ENCODE measurements around the gene CTIF. TPM values are rescaled to one million over a fixed set of nuclear protein-coding genes. Genes with fewer than 3 reads are reported as not detected.
A peak's percentile ranks its signal among the peaks of the same experiment; 100 is the strongest.

The CTIF gene
- total and polyA plus RNA-seq, 2 donors (not counting 1 experiment from before 2014, with no cell fraction given) = 27.2 to 28.1 TPM

- H4K20me1 ChIP-seq (ENCODE audit: control insufficient read depth, extremely low read depth, insufficient read depth, low read length) = no peaks in the 10 kb centered on the region
- no peaks in the 10 kb centered on the region for H3K36me3 ChIP-seq (ENCODE audit: control insufficient read depth, insufficient read depth, low read length)
- H3K4me2 ChIP-seq (ENCODE audit: extremely low read depth, insufficient read depth, low read length) = no peak overlapping the region
- H2AFZ ChIP-seq (ENCODE audit: low read length) = no peak overlapping the region
- no peak for TF ChIP-seq CTCF (conservative IDR thresholded peaks at IDR 0.05 in 1 of 2, IDR thresholded peaks at IDR 0.05 in 1 of 2; ENCODE audit: low read depth in 1 of 2, low read length in 2 of 2)
- TF ChIP-seq EZH2 (IDR thresholded peaks at IDR 0.05; ENCODE audit: low read length, missing control alignments) = no peak
- peaks cover 2% of the 10 kb centered on the region for H3K27me3 ChIP-seq (ENCODE audit: control insufficient read depth, insufficient read depth, low read length)
- H3K4me3 ChIP-seq (replicated peaks in 1 of 4; ENCODE audit: control extremely low read depth in 1 of 4, insufficient read depth in 1 of 4, low read depth in 3 of 4, low read length in 4 of 4) = no peak overlapping the region
- H3K4me1 ChIP-seq (ENCODE audit: control insufficient read depth, extremely low read depth, insufficient read depth, low read length) = peaks cover 6% of the 10 kb centered on the region
- no peaks in the 10 kb centered on the region for H3K9me3 ChIP-seq (ENCODE audit: control insufficient read depth, insufficient read depth, low read depth, low read length)
- no peaks in the 10 kb centered on the region for H3K79me2 ChIP-seq (ENCODE audit: control insufficient read depth, insufficient read depth, low read length)
- no peak for DNase-seq (ENCODE audit: low read depth in 2 of 2)
- H3K27ac ChIP-seq (ENCODE audit: insufficient read depth, low read length) = no peak overlapping the region
- H3K9ac ChIP-seq (ENCODE audit: insufficient read depth, low read length) = no peak overlapping the region
Measured at GRCh38 chr18:48888773-48889080, 349.9 kb downstream of the CTIF start.

GRCh38 chr18:48889115-48889941, 350.5 kb downstream of the CTIF start:
- no peak overlapping the region for H3K27ac ChIP-seq (ENCODE audit: insufficient read depth, low read length)
- peaks cover 2% of the 10 kb centered on the region for H3K27me3 ChIP-seq (ENCODE audit: control insufficient read depth, insufficient read depth, low read length)
- no peaks in the 10 kb centered on the region for H3K36me3 ChIP-seq (ENCODE audit: control insufficient read depth, insufficient read depth, low read length)
- H2AFZ ChIP-seq (ENCODE audit: low read length) = no peak overlapping the region
- H3K9ac ChIP-seq (ENCODE audit: insufficient read depth, low read length) = no peak overlapping the region
- H3K4me1 ChIP-seq (ENCODE audit: control insufficient read depth, extremely low read depth, insufficient read depth, low read length) = peaks cover 6% of the 10 kb centered on the region
- H3K9me3 ChIP-seq (ENCODE audit: control insufficient read depth, insufficient read depth, low read depth, low read length) = no peaks in the 10 kb centered on the region
- DNase-seq (ENCODE audit: low read depth in 2 of 2) = peak in 1 of 2 donors; percentile 67
- no peak overlapping the region for H3K4me2 ChIP-seq (ENCODE audit: extremely low read depth, insufficient read depth, low read length)
- no peaks in the 10 kb centered on the region for H4K20me1 ChIP-seq (ENCODE audit: control insufficient read depth, extremely low read depth, insufficient read depth, low read length)
- H3K79me2 ChIP-seq (ENCODE audit: control insufficient read depth, insufficient read depth, low read length) = no peaks in the 10 kb centered on the region
- no peak overlapping the region for H3K4me3 ChIP-seq (replicated peaks in 1 of 4; ENCODE audit: control extremely low read depth in 1 of 4, insufficient read depth in 1 of 4, low read depth in 3 of 4, low read length in 4 of 4)
- TF ChIP-seq CTCF (conservative IDR thresholded peaks at IDR 0.05 in 1 of 2, IDR thresholded peaks at IDR 0.05 in 1 of 2; ENCODE audit: low read depth in 1 of 2, low read length in 2 of 2) (no peak), EZH2 (IDR thresholded peaks at IDR 0.05; ENCODE audit: low read length, missing control alignments) (no peak)

DNA sequence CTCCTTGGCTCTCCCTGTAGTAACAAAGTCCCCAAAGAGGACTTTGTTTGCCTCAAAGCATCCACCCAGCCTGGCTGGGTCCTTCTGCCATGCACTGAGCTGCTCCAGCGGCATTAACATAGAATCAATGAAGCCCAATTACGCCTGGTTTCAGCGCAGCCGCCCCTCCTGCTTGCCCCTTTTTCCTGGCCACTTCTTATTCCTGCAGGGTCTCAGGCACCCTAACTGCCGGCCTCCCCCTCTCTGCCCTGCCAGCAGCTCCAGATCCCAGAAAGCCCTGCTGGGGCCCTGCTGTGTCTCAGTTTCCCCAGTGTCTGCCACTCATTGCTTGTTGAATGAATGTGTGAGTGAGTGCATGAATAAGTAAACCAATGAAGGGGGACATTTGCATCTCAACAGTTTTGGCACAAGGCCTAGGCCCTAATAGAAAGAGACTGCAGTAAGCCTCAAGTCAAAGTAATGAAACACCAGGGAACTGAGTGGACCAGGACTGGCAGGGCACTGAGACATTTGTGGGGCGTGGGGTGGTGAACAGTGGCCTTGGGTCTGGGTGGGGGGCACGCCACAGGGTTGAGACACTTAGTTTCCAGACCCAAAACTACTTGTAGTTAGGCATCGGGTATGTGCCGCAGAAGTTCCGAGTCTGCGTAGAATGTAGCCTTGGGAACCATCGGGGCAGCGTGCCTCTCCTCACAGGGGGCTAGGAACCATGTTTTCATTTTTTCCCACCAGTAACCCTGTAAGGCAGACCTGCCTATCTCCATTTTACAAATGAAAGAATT, 351.3 kb downstream of the CTIF start:
- no peak overlapping the region for H2AFZ ChIP-seq (ENCODE audit: low read length)

More for the DNA sequence above, 351.3 kb downstream of the CTIF start:
- H3K36me3 ChIP-seq (ENCODE audit: control insufficient read depth, insufficient read depth, low read length) = no peaks in the 10 kb centered on the region
- TF ChIP-seq EZH2 (IDR thresholded peaks at IDR 0.05; ENCODE audit: low read length, missing control alignments) (no peak), CTCF (conservative IDR thresholded peaks at IDR 0.05 in 1 of 2, IDR thresholded peaks at IDR 0.05 in 1 of 2; ENCODE audit: low read depth in 1 of 2, low read length in 2 of 2) (no peak)
- no peak overlapping the region for H3K4me3 ChIP-seq (replicated peaks in 1 of 4; ENCODE audit: control extremely low read depth in 1 of 4, insufficient read depth in 1 of 4, low read depth in 3 of 4, low read length in 4 of 4)
- no peak overlapping the region for H3K9ac ChIP-seq (ENCODE audit: insufficient read depth, low read length)
- DNase-seq (ENCODE audit: low read depth in 2 of 2) = no peak
- no peak overlapping the region for H3K4me2 ChIP-seq (ENCODE audit: extremely low read depth, insufficient read depth, low read length)
- H3K79me2 ChIP-seq (ENCODE audit: control insufficient read depth, insufficient read depth, low read length) = no peaks in the 10 kb centered on the region
- no peak overlapping the region for H3K27ac ChIP-seq (ENCODE audit: insufficient read depth, low read length)
- H4K20me1 ChIP-seq (ENCODE audit: control insufficient read depth, extremely low read depth, insufficient read depth, low read length) = no peaks in the 10 kb centered on the region
- no peaks in the 10 kb centered on the region for H3K9me3 ChIP-seq (ENCODE audit: control insufficient read depth, insufficient read depth, low read depth, low read length)
- no peaks in the 10 kb centered on the region for H3K27me3 ChIP-seq (ENCODE audit: control insufficient read depth, insufficient read depth, low read length)
- peaks cover 6% of the 10 kb centered on the region for H3K4me1 ChIP-seq (ENCODE audit: control insufficient read depth, extremely low read depth, insufficient read depth, low read length)
